Upper lobe of left lung (tissue), 6 donors: ENCODE data around the gene EXOC1L. TPM values are rescaled to one million over a fixed set of nuclear protein-coding genes. Genes with fewer than 3 reads are reported as not detected.

Experiments
- ATAC-seq, 2 donors: fragments of 200-7000 bp; cut with Tn5 transposase; one replicate each; pipeline ENCODE4 v1.9.1; 2022; ENCODE audit warnings: mild to moderate bottlenecking in 2 of 2, moderate library complexity in 2 of 2; ENCODE audit not compliant: low FRiP score in 2 of 2
- DNase-seq, 2 donors: peaks; one replicate each; pipeline ENCODE4 v3.0.0-alpha.2; 2019 to 2020
- H3K27ac ChIP-seq, 4 donors: fragments of 200-600 bp; sonication (generic); one replicate each; pipeline ENCODE4 v1.5.1; 2016 to 2019
- H3K27me3 ChIP-seq, 4 donors: fragments of 200-600 bp; sonication (generic); one replicate each; pipeline ENCODE4 v1.5.1; 2017 to 2019
- H3K36me3 ChIP-seq, 4 donors: fragments of 200-600 bp; sonication (generic); one replicate each; pipeline ENCODE4 v1.5.1; 2016 to 2019
- H3K4me1 ChIP-seq, 4 donors: fragments of 200-600 bp; sonication (generic); one replicate each; pipeline ENCODE4 v1.5.1; 2018 to 2019
- H3K4me3 ChIP-seq, 4 donors: fragments of 200-600 bp; sonication (generic); one replicate each; pipeline ENCODE4 v1.5.1; 2017 to 2019; ENCODE audit warnings: mild to moderate bottlenecking in 2 of 4, moderate library complexity in 1 of 4
- H3K9me3 ChIP-seq, 4 donors: fragments of 200-600 bp; sonication (generic); one replicate each; pipeline ENCODE4 v1.5.1; 2018 to 2019
- EP300 ChIP-seq, 4 donors: sonication (generic); formaldehyde crosslinking; IDR thresholded peaks; one replicate each; pipeline ENCODE4 v1.5.1; 2017; ENCODE audit warnings: antibody characterized with exemption in 4 of 4, control low read depth in 2 of 4
- POLR2A ChIP-seq, 4 donors: fragments of 450-650 bp; IDR thresholded peaks; one replicate each; pipeline ENCODE4 v1.5.1; 2016 to 2017; ENCODE audit warnings: antibody characterized with exemption in 4 of 4, mild to moderate bottlenecking in 2 of 4
- POLR2AphosphoS5 ChIP-seq, 2 donors: sonication (generic); formaldehyde crosslinking; IDR thresholded peaks; one replicate each; pipeline ENCODE4 v1.5.1; 2017; ENCODE audit warnings: antibody characterized with exemption in 2 of 2
- WGBS, 2 donors: methylation state at CpG; one replicate each; pipeline ENCODE4 v1.1.5; 2017 to 2018; 5-methylcytosine and 5-hydroxymethylcytosine counted together
- total RNA-seq, 6 donors: library from RNA; depleted of rRNA in 4 of 6; stranded (reverse); fragments of >200 nt in 4 of 6; gene quantifications; one replicate each; pipeline versions ENCODE4 v1.1.0 to v1.2.1, GENCODE V29; 2016 to 2021
- TF ChIP-seq, protein P1 (sequence below), 6 experiments: fragments of 450-650 bp in 4 of 6; fragments of 200-600 bp in 2 of 6; sonication (generic) in 2 of 6; IDR thresholded peaks; one replicate each; pipeline ENCODE4 v1.5.1; 2016 to 2019; ENCODE audit warnings: antibody characterized with exemption in 6 of 6
- donor health status: DM: no; HTN: no; CAD: no; lungs with moderate emphysema.
- donor health status: DM: no; HTN: yes; CAD: no; lungs with severe emphysema.

The EXOC1L gene
- total RNA-seq, 6 donors from 2014 or later = not detected

DNA sequence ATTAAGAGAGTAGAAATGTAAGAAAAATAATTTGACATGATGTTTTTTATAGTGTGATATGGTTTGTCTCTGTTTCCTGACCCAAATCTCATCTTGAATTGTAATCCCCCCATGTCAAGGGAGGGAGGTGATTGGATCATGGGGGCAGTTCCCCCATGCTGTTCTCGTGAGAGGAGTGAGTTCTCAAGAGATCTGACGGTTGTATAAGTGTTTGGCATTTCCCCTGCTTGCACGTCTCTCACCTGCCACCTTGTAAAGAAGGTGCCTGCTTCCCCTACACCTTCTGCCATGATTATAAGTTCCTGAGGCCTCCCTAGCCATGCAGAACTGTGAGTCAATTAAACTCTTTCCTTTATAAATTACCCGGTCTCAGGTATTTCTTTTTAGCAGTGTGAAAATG is 34.8 kb upstream of the EXOC1L start:
- H3K4me1 ChIP-seq = no peaks in the 10 kb centered on the region
- WGBS, 2 donors = 44 to 56% methylated on average over 4 of the region's 4 CpGs
- H3K27ac ChIP-seq = no peak overlapping the region
- H3K4me3 ChIP-seq = no peak overlapping the region
- H3K27me3 ChIP-seq = no peaks in the 10 kb centered on the region
- TF ChIP-seq EP300 (IDR thresholded peaks at IDR 0.05) (no peak), POLR2A (IDR thresholded peaks at IDR 0.05) (no peak), POLR2AphosphoS5 (IDR thresholded peaks at IDR 0.05) (no peak)
- TF ChIP-seq, protein P1, sequence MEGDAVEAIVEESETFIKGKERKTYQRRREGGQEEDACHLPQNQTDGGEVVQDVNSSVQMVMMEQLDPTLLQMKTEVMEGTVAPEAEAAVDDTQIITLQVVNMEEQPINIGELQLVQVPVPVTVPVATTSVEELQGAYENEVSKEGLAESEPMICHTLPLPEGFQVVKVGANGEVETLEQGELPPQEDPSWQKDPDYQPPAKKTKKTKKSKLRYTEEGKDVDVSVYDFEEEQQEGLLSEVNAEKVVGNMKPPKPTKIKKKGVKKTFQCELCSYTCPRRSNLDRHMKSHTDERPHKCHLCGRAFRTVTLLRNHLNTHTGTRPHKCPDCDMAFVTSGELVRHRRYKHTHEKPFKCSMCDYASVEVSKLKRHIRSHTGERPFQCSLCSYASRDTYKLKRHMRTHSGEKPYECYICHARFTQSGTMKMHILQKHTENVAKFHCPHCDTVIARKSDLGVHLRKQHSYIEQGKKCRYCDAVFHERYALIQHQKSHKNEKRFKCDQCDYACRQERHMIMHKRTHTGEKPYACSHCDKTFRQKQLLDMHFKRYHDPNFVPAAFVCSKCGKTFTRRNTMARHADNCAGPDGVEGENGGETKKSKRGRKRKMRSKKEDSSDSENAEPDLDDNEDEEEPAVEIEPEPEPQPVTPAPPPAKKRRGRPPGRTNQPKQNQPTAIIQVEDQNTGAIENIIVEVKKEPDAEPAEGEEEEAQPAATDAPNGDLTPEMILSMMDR (IDR thresholded peaks at IDR 0.05) = no peak
- no peak for ATAC-seq
- H3K9me3 ChIP-seq = no peaks in the 10 kb centered on the region
- DNase-seq = no peak
- no peaks in the 10 kb centered on the region for H3K36me3 ChIP-seq

DNA sequence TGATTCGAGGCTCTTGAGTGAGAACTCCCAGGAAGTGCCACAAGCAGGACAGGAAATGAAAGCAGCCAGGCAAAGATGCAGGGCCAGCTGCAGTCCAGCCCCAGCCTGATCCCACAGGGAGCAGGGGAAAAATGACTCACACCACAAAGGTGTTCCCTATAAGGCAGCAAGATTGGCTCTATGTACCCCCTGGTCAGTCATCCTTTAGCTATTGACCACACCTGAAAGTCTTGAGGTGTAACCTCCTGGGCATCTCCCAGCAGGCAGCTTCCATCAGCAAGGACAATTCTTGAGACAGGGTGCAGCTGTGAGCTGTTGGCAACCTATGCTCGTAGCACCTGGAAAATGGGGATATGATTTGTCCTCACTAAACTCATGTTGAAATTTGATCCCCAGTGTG is 27.9 kb upstream of the EXOC1L start:
- Histone ChIP-seq H3K27me3 (peaks cover 0 to 13% (median 5%) of the 10 kb centered on the region in 4 donors), H3K9me3 (no peaks in the 10 kb centered on the region)

DNA sequence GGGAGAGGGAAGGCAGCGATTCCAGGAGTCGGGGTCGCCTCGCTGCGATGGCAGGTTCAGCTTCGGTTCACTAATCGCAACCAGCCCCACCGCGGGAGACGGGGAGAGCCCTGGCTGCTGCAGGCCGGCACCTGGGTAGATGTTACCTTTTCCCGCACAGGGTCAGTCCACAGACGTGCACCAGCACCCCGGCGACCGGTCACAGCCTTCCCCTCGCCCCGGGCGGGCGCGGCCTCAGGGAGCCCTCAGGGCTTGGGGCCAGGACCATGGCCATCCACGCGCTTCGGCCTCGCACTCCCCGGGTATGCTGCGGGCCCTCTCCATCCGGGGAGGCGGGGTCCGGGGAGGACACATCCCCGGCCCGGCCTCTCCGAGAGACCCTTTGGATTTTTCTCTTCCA is 26.1 kb upstream of the EXOC1L start:
- peak in 1 of 2 donors; percentile 12 for ATAC-seq
- no peak overlapping the region for H3K27ac ChIP-seq
- TF ChIP-seq POLR2AphosphoS5 (IDR thresholded peaks at IDR 0.05) (no peak), POLR2A (IDR thresholded peaks at IDR 0.05) (no peak), EP300 (IDR thresholded peaks at IDR 0.05) (no peak)
- TF ChIP-seq, protein P1 (IDR thresholded peaks at IDR 0.05) = no peak
- peaks cover 3 to 9% (median 6%) of the 10 kb centered on the region in 4 donors for H3K4me1 ChIP-seq
- H3K27me3 ChIP-seq = peaks cover 0 to 13% (median 5%) of the 10 kb centered on the region in 4 donors
- WGBS, 2 donors = 0 to 9% methylated on average over 1 to 33 of the region's 33 CpGs
- no peaks in the 10 kb centered on the region for H3K9me3 ChIP-seq
- DNase-seq = peak in 1 of 2 donors; percentile 81
- H3K4me3 ChIP-seq = peak overlapping the region in 3 of 4 donors; percentile 12 to 31 (median 23)
- H3K36me3 ChIP-seq = no peaks in the 10 kb centered on the region

More for the DNA sequence above, 27.9 kb upstream of the EXOC1L start:
- ATAC-seq (no peak), DNase-seq (no peak)
- H3K27ac ChIP-seq = no peak overlapping the region
- H3K4me3 ChIP-seq = no peak overlapping the region
- 61 to 66% methylated on average over 2 of the region's 2 CpGs for WGBS, 2 donors
- H3K36me3 ChIP-seq = no peaks in the 10 kb centered on the region
- TF ChIP-seq POLR2A (IDR thresholded peaks at IDR 0.05) = no peak
- TF ChIP-seq POLR2AphosphoS5 (IDR thresholded peaks at IDR 0.05) = no peak
- TF ChIP-seq, protein P1 (IDR thresholded peaks at IDR 0.05) = no peak
- no peak for TF ChIP-seq EP300 (IDR thresholded peaks at IDR 0.05)
- peaks cover 3 to 9% (median 6%) of the 10 kb centered on the region in 4 donors for H3K4me1 ChIP-seq

DNA sequence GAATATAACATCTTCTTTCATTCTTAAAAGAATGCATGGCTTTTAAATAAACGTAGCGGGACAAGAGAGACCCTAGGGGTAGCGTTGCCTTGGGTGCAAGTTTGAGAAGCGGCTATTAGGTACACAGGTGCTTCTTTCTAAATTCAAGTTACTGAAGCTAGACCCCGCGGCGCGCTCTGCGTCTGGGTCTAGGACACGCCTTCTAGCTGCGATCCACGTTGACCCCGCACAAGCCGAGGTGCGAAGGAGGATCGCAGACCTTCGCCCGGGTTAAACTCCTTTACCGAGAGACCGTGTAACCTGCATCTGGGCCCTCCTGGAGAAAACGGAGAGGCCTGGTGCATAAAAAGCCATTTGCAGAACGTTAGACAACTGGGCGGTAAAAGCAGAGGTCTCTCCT is 25.5 kb upstream of the EXOC1L start:
- no peak for ATAC-seq
- peak in 1 of 2 donors; percentile 22 for DNase-seq
- Histone ChIP-seq H3K9me3 (no peaks in the 10 kb centered on the region), H3K36me3 (no peaks in the 10 kb centered on the region), H3K27ac (no peak overlapping the region), H3K4me1 (peaks cover 3 to 9% (median 6%) of the 10 kb centered on the region in 4 donors), H3K27me3 (peaks cover 0 to 13% (median 5%) of the 10 kb centered on the region in 4 donors), H3K4me3 (no peak overlapping the region)
- 55 to 70% methylated on average over 15 to 16 of the region's 23 CpGs for WGBS, 2 donors
- no peak for TF ChIP-seq POLR2A (IDR thresholded peaks at IDR 0.05)
- no peak for TF ChIP-seq EP300 (IDR thresholded peaks at IDR 0.05)
- no peak for TF ChIP-seq POLR2AphosphoS5 (IDR thresholded peaks at IDR 0.05)
- TF ChIP-seq, protein P1 (IDR thresholded peaks at IDR 0.05) = no peak

DNA sequence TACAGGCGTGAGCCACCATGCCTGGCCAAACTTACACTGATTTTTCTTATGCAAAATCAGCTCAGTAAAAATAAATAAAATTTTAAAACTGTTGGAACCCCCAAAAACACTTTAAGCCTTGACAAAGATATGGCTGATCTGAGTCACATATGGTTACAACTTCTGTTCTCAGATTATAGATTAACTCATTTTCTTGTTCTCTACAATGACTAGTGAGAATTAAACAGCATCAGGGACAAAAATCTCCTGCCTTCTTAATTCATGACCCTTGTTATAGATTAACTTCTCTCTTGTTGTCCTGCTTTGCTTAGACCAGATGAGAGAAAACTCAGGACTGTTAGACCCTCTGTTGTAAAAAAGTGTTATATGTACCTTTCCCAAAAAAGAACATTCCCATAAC is 24.2 kb upstream of the EXOC1L start:
- DNase-seq = no peak
- peaks cover 3 to 9% (median 6%) of the 10 kb centered on the region in 4 donors for H3K4me1 ChIP-seq
- peaks cover 0 to 13% (median 5%) of the 10 kb centered on the region in 4 donors for H3K27me3 ChIP-seq
- no peak for ATAC-seq
- H3K36me3 ChIP-seq = no peaks in the 10 kb centered on the region
- TF ChIP-seq POLR2A (IDR thresholded peaks at IDR 0.05) = no peak
- no peak for TF ChIP-seq POLR2AphosphoS5 (IDR thresholded peaks at IDR 0.05)
- TF ChIP-seq EP300 (IDR thresholded peaks at IDR 0.05) = no peak
- TF ChIP-seq, protein P1 (IDR thresholded peaks at IDR 0.05) = no peak
- no peak overlapping the region for H3K4me3 ChIP-seq
- no peak overlapping the region for H3K27ac ChIP-seq
- H3K9me3 ChIP-seq = no peaks in the 10 kb centered on the region
- WGBS, 2 donors = 69 to 100% methylated on average over 1 of the region's 1 CpG
